Mammary epithelial cell (primary cell): ENCODE results near the gene AARS1.

Experiments used
- CTCF ChIP-seq, 2 donors: IDR thresholded peaks in 1 of 2; conservative IDR thresholded peaks in 1 of 2; 2 replicates each; pipeline ENCODE4 v1.5.1; 2011 to 2012; ENCODE audit warnings: inconsistent platforms in 2 of 2, low read length in 2 of 2, mild to moderate bottlenecking in 2 of 2, control low read depth in 1 of 2, low read depth in 1 of 2; ENCODE audit not compliant: insufficient read depth in 1 of 2; ENCODE audit errors: extremely low read depth in 1 of 2
- EZH2 ChIP-seq: IDR thresholded peaks from 2 replicates; pipeline ENCODE4 v1.6.1; 2012; ENCODE audit warnings: low read length, inconsistent platforms, borderline replicate concordance

GRCh38 chr16:70320121-70320520 is 30.8 kb upstream of the AARS1 start:
- TF ChIP-seq CTCF (conservative IDR thresholded peaks at IDR 0.05 in 1 of 2, IDR thresholded peaks at IDR 0.05 in 1 of 2; ENCODE audit: extremely low read depth in 1 of 2, insufficient read depth in 1 of 2, low read depth in 1 of 2, low read length in 2 of 2) (no peak), EZH2 (no peak)
